Measurements from ENCODE around the gene DAB2IP. TPM values are rescaled to one million over a fixed set of nuclear protein-coding genes. Genes with fewer than 3 reads are reported as not detected.
"Not testable (repeated sequence)": the region's sequence is repeated elsewhere in the genome, so short reads cannot be mapped to it uniquely, and the experiment has no call there.

The DAB2IP gene
- total RNA-seq, 4 donors from 2014 or later, result 55.2 to 76.0 (median 60.5) TPM

DNA sequence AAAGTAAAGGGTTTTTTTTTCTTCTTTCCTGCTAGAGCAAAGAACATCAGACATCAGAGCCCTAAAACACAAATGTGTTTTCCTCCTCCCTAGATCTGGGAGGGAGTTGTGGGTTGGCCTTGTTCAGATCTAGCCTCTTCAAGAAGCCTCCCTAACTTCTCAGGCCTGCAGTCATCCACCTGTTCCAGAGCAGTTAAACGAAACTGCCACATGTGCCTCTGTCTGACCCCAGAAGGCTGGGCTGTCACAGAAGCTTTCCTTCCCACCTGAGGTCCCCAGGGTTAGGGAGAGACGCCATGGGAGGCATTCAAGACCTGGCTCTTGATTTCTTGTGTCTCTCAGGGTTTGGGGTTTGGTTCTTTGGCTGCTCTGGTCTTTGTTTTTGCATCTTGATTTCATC is 87.0 kb downstream of the DAB2IP start:
- peaks cover 0 to 84% (median 2%) of the 10 kb centered on the region in 4 donors for H3K4me1 ChIP-seq
- peak overlapping the region; percentile 13 to 94 (median 82) for H3K27ac ChIP-seq
- no peaks in the 10 kb centered on the region for H3K9me3 ChIP-seq
- H3K4me3 ChIP-seq, result peak overlapping the region in 3 of 4 donors; percentile 31 to 52 (median 51)
- H3K27me3 ChIP-seq, result no peaks in the 10 kb centered on the region
- DNase-seq, result no peak
- no peaks in the 10 kb centered on the region for H3K36me3 ChIP-seq
- TF ChIP-seq, protein P1, sequence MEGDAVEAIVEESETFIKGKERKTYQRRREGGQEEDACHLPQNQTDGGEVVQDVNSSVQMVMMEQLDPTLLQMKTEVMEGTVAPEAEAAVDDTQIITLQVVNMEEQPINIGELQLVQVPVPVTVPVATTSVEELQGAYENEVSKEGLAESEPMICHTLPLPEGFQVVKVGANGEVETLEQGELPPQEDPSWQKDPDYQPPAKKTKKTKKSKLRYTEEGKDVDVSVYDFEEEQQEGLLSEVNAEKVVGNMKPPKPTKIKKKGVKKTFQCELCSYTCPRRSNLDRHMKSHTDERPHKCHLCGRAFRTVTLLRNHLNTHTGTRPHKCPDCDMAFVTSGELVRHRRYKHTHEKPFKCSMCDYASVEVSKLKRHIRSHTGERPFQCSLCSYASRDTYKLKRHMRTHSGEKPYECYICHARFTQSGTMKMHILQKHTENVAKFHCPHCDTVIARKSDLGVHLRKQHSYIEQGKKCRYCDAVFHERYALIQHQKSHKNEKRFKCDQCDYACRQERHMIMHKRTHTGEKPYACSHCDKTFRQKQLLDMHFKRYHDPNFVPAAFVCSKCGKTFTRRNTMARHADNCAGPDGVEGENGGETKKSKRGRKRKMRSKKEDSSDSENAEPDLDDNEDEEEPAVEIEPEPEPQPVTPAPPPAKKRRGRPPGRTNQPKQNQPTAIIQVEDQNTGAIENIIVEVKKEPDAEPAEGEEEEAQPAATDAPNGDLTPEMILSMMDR (IDR thresholded peaks at IDR 0.05), result no peak
- TF ChIP-seq POLR2A (IDR thresholded peaks at IDR 0.05), result no peak

DNA sequence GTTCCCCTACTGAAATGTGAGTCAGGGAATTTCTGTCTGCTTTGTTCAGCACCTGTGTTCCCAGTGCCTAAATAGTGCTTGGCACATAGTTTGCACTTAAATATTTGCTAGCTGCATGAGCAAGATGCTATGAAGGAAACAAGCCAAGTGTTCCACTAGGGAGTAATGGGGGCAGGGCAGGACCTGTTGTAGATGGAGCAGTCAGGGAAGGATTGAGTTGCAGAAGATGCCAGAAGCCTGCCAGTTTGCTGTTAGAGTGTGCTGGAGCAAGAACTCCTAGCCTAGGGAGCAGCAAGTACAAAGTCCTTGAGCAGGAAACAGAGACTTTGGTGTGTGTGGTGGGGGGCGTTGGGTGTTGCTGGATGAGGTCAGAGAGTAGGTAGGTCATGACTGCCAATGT is 87.5 kb downstream of the DAB2IP start:
- no peaks in the 10 kb centered on the region for H3K27me3 ChIP-seq
- peak overlapping the region in 2 of 4 donors; percentile 51 to 52 for H3K4me3 ChIP-seq
- H3K27ac ChIP-seq, result peak overlapping the region in 2 of 4 donors; percentile 88 to 94
- no peak for TF ChIP-seq POLR2A (IDR thresholded peaks at IDR 0.05)
- TF ChIP-seq, protein P1 (IDR thresholded peaks at IDR 0.05), result no peak
- H3K36me3 ChIP-seq, result no peaks in the 10 kb centered on the region
- no peak for DNase-seq
- H3K4me1 ChIP-seq, result peaks cover 0 to 86% (median 3%) of the 10 kb centered on the region in 4 donors
- H3K9me3 ChIP-seq, result no peaks in the 10 kb centered on the region

DNA sequence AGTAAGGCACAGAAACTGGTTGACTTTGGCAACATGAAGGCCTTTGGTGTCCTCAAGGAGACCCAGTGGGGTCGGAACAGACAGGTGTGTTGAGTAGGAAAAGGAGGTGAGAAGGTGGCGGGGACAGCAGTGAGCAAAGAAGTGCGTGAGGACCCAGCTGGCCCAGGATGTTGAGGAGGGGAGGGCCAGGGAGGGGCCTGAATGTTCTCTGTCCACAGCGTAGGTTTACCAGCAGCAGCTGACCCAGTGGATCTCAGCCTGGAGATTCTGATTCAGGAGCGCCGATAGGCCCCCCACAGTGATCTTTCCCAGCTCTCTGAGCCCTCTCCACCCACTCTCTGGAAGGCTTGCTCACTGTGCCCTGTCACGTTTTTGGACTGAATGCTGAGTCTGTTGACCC is 88.5 kb downstream of the DAB2IP start:
- Histone ChIP-seq H3K27me3 (no peaks in the 10 kb centered on the region), H3K9me3 (no peaks in the 10 kb centered on the region), H3K4me1 (peaks cover 0 to 87% (median 8%) of the 10 kb centered on the region in 4 donors), H3K27ac (peak overlapping the region in 2 of 4 donors; percentile 88 to 94), H3K36me3 (no peaks in the 10 kb centered on the region), H3K4me3 (no peak overlapping the region)
- no peak for TF ChIP-seq POLR2A (IDR thresholded peaks at IDR 0.05)
- TF ChIP-seq, protein P1 (IDR thresholded peaks at IDR 0.05), result no peak
- no peak for DNase-seq

DNA sequence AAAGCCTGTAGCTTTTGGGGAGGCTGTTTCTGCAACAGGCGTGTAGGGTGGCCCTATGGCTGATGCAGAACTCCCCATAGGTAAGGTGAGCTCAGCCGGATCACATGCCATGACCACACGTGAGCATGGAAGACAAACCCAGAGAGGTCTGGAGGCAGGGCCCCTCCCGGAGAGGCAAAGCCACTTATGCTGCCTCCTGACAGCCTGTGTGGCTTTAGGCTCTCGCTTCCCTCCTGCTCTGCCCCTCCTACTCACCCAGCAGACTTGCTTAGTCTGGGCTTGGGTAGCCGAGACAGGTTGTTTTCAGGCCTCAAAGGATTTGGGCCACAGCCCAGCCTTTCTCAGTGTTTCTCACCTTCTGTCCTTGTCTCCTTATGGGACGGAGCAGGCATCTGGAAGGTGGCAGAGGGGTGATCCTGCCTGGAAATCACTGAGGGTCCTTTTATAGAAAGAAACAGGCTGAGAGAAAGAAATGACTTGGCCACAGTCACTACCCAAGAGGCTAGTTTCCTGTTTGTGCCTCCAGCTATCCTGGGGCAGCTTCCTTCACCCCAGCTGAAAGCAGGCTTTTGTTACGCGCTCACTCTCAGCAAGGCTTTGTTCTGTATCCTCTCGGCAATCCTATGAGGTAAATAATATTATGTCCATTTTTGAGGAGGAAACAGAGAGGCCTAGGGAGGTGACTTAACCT is 89.9 kb downstream of the DAB2IP start:
- Histone ChIP-seq H3K36me3 (no peaks in the 10 kb centered on the region), H3K27me3 (no peaks in the 10 kb centered on the region), H3K4me1 (peaks cover 0 to 89% (median 7%) of the 10 kb centered on the region in 4 donors), H3K27ac (peak overlapping the region in 3 of 4 donors; percentile 2 to 93 (median 91)), H3K9me3 (no peaks in the 10 kb centered on the region), H3K4me3 (no peak overlapping the region)
- TF ChIP-seq POLR2A (IDR thresholded peaks at IDR 0.05), result no peak
- TF ChIP-seq, protein P1 (IDR thresholded peaks at IDR 0.05), result no peak
- no peak for DNase-seq

DNA sequence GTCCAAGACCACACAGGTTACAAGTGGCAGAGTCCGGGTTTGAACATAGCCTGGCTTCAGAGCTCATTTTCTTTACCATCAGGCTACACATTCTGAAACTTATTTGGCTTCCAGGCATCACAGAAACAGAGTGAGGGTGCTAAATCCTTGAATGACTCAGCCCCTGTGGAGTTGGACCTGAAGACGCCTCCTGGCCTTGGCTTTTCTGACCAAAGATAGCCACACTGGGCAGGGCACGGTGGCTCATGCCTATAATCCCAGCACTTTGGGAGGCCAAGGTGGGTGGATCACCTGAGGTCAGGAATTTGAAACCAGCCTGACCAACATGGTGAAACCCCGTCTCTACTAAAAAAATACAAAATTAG is 90.5 kb downstream of the DAB2IP start:
- H3K4me3 ChIP-seq, H3K27me3 ChIP-seq, DNase-seq, H3K9me3 ChIP-seq, H3K36me3 ChIP-seq: not testable (repeated sequence)
- Histone ChIP-seq H3K27ac (peak overlapping the region in 3 of 4 donors; percentile 2 to 93 (median 91)), H3K4me1 (peaks cover 0 to 89% (median 7%) of the 10 kb centered on the region in 4 donors)

DNA sequence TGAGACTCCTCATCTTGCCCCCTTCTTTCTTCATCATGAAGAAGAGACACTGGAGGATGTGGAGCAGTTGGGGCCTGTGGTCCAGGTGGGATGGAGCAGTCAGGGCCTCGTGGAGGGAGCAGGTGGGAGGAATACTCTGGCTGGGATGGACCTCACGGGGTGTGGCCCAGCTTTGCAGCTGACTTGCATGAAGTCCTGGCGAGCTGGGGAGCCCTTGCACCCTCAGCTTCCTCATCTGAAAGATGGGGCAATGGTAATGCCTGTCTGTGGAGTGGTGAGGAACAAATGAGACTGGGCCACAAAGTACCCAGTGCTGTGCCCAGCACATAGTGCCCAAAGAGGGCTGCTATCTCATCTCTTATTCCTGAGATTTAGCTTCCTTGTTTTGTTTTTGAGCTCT is 91.5 kb downstream of the DAB2IP start:
- Histone ChIP-seq H3K27me3 (no peaks in the 10 kb centered on the region), H3K36me3 (no peaks in the 10 kb centered on the region), H3K4me1 (peaks cover 0 to 81% (median 7%) of the 10 kb centered on the region in 4 donors), H3K4me3 (peak overlapping the region in 1 of 4 donors; percentile 59), H3K27ac (peak overlapping the region; percentile 52 to 93 (median 85)), H3K9me3 (no peaks in the 10 kb centered on the region)
- TF ChIP-seq, protein P1 (IDR thresholded peaks at IDR 0.05), result no peak
- TF ChIP-seq POLR2A (IDR thresholded peaks at IDR 0.05), result no peak
- DNase-seq, result no peak
